GM21619 (cell line): ENCODE results near the gene ADARB2.
"Not testable (repeated sequence)": the region's sequence is repeated elsewhere in the genome, so short reads cannot be mapped to it uniquely, and the experiment has no call there.

ENCODE experiments used
- ATAC-seq: cut with Tn5 transposase; IDR thresholded peaks from one replicate; pipeline ENCODE4 v1.9.1; 2021; ENCODE audit not compliant: unreplicated experiment

ADARB2 gene

GRCh38 chr10:1362589-1363445 lies 374.5 kb downstream of the ADARB2 start:
- ATAC-seq = no peak

- ATAC-seq = no peak
These were observed 375.8 kb downstream of the ADARB2 start for GRCh38 chr10:1361411-1362105.

DNA sequence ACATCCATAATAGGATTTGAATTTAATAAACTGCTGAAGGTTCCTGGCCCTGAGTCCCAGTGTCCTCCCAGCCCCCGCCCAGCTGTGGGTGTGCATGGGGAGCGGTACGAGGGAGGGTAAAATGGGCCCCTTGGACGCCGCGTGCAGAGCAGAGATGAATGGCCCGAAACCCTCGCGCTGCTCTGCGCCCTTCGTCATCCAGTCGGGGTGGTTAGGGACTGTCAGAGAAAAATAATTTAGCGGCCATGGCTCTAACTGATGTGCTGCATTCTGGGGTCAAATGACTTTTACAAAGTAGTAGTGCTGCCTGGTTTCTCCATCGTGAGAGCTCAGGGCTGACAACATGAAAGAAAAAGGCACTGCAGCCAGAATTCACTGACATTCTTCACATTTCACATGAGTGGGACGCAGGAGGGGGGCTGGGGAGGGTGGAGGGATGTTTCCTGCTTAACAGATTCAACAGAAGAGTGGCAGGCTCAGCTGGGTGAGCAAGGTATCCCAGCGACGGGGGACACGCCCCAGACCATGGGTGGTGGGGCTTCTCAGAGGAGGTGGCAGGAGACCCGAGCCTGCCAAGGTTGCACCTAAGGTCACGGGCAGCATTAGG lies 376.7 kb downstream of the ADARB2 start:
- ATAC-seq = no peak

DNA sequence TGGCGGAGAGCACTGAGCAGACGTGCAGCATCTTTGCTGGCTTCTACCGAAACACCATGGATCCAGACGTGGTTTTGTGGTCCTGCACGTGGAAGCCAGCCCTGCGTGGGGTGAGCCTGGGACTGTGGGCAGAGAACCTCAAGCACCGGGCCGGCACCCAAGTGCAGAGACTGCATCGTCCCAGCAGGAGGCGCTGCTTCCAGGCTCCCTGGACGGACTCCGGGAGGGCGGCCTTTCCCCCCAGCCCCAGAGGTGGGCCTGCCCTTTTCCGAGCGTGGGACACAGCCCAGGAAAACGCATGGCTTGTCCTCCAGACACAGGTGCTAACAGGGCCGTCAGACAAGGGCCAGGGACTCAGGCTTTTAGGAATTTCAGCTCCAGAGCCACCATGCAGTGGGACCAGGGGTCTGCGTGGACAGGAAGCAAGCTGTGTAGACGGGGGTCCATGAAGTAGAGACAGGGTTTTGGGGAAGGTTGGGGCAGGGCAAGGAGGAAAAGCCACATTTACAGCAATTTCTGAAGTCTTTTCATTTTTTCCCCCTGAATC lies 377.2 kb downstream of the ADARB2 start:
- ATAC-seq = no peak

DNA sequence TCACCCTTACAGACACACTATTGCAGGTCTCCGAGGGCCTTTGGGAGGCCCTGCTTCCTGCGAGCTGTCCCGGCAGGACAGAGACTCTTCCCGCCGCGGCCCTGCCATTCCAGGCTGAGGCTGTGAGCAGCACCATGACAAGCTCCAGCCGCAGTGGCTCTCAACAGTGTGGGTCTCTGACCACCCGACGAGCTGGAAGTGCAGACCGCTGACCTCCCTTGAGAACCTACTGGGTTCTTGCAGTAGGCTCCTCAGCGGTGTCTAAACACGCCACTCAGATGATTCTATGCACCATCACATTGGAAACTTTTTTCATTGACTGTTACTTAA lies 377.7 kb downstream of the ADARB2 start:
- ATAC-seq = no peak

DNA sequence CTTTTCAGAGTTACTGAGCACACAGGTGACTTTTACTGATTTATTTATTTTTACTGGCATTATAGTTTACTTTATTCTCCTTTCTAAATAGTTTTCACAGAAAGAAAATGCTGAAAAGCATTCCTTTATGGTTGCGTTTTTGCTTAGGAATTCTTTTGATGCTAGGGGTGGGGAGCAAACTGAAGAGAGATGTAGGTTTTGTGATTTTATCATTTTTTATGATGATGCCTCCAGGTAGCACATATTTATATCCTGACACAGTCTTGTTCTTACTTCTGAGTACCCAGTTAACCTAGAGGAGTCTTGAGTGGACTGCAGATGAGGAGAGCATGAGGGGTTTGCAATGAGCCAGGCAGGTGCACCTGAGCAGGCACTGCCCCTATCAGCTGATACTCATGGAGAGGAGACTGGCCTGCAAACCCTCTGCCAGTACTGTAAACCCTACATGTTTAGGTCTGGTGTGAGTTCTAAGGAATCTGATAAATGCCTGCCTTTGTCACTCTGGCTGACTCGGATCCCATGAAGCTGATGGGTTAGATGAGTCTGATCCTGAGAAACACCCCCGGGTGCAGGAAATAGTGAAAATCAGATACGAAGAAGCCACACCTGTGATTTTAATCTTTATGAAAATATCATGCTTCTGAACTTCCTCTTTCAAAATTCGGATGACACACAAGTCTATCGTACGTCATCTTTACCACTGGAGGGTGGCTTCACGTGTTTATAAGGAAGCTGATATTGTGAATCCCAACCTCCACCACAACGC lies 378.3 kb downstream of the ADARB2 start:
- ATAC-seq = no peak

DNA sequence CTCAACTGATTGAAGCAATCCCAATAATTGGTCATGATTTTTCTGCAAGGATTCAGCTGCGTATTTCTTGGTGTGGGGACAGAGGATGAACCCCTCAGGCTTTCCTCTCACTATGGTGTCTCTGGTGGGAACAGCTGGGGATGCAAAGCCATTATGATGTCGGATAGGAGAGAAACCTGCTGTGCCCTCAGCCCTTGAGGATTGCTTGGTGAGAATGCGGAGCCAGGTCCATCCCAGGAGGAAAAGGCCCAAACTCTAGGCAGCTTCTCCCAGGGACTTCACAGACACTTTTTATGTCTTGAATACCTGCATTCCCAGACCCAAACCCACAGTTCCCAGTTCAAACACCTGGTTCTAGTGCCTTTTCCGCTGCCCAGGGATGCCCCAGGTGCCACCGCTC lies 379.2 kb downstream of the ADARB2 start:
- ATAC-seq = no peak

- ATAC-seq = no peak
These were observed 381.0 kb downstream of the ADARB2 start for GRCh38 chr10:1356349-1356748.

DNA sequence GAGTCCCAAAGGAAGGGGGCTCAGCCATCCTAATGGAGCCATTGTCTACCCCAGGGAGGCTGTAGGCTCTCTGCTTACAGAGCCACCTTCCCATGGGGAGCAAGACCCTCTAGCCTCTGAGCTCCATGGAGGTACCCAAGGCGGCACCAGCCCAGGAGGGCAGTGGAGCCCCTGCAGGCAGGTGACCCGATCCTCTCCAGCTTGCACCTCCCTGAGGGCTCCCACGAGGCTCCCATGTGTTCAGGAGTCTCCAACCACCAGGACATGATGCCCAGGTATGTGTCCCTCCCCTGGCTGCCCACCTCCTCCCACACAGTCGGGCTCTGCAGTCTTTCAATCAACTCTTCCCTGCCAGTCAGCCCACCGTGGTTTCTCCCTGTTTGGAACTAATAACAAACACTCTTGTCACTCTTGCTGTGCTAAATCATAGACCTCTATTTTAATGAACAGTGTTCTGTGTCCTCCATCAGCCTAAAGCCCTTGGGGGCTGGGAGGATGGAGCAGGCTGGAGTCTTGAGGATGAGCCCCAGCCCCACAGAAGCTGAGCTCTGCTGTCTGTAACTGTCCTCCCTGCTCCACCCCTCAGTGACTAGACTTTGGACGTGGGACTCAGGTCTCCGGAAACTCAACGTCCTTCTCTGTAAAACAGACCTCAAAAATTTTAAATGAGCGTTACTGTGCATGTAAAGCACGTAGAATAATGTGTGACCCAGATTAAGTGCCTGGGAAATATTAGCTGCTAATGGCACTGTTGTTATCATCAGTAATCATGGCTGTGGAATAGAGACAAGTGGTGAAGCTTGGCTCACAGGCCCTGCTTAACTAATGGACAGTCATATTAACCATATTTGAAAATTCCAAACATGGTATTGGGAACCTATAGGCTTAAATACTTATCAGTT lies 382.3 kb downstream of the ADARB2 start:
- ATAC-seq = no peak

GRCh38 chr10:1352296-1352695 lies 385.0 kb downstream of the ADARB2 start:
- ATAC-seq = not testable (repeated sequence)

GRCh38 chr10:1348773-1349050 lies 388.6 kb downstream of the ADARB2 start:
- no peak for ATAC-seq

- ATAC-seq = no peak
These were observed 389.2 kb downstream of the ADARB2 start for GRCh38 chr10:1347962-1348772.

GRCh38 chr10:1347525-1347924 lies 389.8 kb downstream of the ADARB2 start:
- ATAC-seq = no peak

DNA sequence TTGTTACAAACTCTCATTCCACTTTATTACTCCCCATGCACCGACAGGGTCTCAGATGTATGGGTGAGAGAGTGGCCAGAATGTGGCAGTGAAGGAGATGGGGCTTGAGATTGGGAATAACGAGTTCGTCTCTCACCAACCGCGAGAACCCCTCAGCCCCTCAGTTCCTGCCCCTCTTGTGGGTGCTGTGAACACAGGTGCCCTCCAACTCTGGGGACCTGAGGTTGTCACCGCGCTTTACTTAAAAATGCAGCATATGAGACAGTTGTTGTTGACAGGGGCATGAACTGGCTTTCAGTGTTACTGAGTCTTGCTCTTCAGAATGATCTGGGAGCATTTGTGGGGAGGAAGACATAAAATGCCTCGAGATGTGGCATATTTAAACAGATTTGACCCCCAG lies 391.1 kb downstream of the ADARB2 start:
- no peak for ATAC-seq

- ATAC-seq = no peak
These were observed 392.0 kb downstream of the ADARB2 start for GRCh38 chr10:1345368-1345767.

DNA sequence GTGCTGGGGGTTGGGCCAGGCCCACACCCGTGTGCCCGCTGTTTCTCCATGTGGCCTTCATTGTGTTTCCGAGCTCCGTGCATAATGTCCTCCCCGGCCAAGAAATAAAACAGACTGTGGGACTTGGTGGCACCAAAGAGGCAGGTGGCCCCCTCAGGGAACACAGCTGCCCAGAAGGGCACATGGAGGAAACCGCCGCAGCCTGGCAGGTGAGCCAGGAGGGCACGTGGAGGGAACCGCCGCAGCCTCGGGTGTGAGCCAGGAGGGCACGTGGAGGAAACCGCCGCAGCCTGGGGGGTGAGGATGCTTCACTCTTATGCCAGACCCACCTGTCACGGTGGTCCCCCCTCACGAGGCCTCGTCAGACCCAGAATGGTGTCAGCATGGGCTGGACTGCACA lies 392.5 kb downstream of the ADARB2 start:
- no peak for ATAC-seq

DNA sequence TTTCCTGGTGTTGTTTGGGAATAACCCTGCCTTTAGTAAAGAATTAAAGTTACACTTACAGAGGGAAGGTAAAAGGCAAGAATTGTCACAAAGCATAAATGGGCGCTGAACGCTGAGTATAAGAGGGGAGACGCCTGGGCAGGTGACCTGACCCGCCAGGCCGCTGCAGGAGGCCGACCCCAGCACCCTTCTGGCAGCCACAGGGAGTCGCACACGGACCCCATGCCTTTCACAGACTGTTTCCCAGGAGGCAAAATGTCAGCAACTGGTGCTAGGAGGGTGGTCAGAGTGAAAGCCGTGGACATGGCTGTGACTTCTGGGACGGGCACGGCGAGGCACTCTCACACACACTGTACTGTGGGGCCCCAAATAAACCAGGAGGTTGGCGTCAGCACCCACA lies 392.9 kb downstream of the ADARB2 start:
- ATAC-seq = no peak

DNA sequence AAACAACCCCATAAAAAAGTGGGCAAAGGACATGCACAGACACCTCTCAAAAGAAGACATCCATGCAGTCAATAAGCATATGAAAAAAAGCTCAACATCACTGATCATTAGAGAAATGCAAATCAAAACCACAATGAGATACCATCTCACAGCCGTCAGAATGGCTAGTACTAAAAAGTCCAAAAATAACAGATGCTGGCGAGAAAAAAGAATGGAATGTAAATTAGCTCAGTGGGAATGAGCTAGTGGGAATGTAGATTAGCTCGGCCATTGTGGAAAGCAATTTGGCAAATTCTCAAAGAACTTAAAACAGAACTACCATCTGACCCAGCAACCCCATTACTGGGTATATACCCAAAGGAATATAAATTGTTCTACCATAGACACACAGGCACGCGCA lies 394.1 kb downstream of the ADARB2 start:
- no peak for ATAC-seq

GRCh38 chr10:1341052-1341451 lies 396.3 kb downstream of the ADARB2 start:
- ATAC-seq = not testable (repeated sequence)

DNA sequence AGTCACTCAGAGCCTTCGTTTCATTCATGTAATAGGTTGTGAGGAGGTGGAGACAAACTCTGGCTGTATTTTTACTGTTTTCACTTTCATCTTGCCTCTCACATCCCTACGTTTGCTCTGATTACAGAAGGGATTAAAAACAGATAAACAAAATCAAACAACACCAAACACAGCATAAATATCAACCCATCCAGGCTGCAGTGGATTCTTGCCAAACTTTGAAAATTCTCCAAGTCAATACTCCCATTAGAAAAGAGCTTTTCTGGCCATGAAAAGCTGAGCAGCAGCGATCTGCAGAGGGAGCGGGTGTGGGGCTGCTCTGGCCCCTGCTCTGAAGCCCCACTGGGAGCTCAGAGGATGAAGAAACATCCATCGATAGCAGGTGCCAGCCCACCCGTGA lies 397.9 kb downstream of the ADARB2 start:
- ATAC-seq = no peak
